Activated gamma-delta T cell (primary cell): ENCODE results near the gene SP5.
"Not testable (repeated sequence)": the region's sequence is repeated elsewhere in the genome, so short reads cannot be mapped to it uniquely, and the experiment has no call there.

Experiments used
- DNase-seq: peaks from one replicate; lab custom pipeline; 2025; lab: John Stamatoyannopoulos, UW
- total RNA-seq, 2 donors: gene quantifications; one replicate each; lab custom pipeline; 2026; lab: John Stamatoyannopoulos, UW

SP5 gene
- total RNA-seq, result 0 to 0.04 reads per million in 2 donors

DNA sequence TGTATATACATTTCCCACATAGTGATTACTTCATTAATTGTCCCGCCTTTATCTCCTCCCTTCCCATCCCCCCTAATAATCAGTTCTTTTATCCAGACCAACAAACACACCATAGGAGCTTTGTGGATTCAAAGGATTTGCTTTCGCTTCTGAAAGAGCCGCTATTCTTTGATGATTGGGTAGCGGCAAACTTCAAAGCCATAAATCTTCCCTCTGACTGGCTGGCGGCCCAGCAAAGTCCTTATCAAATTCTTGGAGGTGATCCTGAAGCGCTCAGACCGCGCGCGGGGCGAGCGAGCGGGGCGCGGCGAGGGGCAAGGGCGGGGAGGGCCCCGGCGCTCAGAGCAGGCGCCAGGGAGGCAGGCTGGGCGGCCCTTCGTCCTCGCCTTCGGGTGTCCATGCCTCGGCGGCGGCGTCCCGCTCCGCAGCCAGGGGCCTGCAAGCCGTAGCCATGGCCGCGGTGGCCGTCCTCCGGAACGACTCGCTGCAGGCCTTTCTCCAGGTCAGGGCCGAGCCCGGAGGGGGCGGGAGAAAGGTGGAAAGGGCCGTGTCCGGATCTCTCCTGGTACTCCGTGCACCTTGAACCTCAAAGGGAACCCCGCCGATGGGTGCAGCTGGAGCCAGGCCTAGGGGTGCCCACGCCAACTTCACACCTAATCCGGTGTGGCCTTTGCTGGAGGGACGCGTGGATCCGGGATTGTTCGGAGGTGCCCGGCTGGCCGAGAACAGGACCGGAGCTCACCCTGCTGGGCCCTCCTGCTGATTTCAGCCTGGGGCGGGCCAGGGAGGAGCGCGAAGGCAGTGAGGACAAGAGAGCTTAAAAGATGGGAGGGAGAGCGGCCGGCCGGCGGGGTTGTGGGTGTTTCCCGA is at the start of gene SP5:
Gene SP5, plus strand, starts transcription at position 276 of the 870 bp plus-strand sequence. Its CDS starts 176 bp downstream, at position 452.
- DNase-seq, result no peak

DNA sequence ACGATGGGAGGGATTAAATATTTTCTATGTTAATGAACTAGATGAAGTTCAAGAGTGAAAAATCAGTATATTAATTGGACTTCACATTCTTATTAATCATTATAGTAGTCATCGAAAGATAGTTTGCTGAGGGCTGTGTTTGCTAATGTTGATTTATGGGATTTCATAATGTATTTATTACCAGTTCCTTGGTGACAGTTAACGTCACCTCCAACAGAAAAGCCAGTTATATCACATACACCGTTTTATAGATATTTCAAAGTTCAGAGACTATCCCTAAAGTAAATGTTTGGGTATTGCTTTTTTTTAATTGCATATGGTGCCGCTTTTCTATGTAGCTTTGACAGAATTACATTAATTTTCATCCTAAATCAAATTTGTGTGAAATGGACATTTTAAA is 49.4 kb upstream of the SP5 start:
- DNase-seq, result no peak

DNA sequence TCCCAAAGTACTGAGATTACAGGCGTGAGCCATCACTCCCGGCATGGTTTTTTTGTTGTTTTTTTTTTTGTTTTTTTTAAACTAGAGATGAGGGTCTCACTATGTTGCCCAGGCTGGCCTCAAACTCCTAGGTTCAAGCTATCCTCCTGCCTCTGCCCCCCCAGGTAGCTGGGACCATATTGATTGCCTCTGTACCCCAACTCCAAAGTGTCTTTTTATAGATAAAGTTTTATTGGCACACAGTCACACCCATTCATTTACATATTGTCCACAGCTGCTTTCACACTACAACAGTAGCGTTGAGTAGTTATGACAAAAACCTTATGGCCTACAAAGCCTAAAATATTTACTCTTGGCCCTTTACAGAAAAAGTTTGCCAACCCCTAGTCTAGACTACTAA is 45.2 kb upstream of the SP5 start:
- no peak for DNase-seq

DNA sequence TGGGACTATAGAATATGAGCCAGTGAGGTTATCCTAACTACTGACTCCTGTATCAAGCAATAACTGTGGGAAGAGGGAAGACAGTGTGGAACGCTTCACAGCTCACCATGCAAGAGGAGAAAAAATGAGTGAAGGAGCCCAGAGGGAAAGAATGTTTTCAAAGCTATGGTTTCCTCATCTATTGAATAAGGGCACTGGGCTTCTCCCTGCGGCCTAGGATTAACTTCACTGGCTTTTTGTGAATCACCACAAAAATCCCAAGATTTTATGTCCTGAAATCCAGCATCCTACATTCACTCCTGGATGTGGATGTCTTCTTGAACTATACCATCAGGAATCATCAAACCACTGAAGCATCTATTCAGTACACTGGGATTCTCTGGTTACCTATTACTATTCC is 44.5 kb upstream of the SP5 start:
- no peak for DNase-seq

DNA sequence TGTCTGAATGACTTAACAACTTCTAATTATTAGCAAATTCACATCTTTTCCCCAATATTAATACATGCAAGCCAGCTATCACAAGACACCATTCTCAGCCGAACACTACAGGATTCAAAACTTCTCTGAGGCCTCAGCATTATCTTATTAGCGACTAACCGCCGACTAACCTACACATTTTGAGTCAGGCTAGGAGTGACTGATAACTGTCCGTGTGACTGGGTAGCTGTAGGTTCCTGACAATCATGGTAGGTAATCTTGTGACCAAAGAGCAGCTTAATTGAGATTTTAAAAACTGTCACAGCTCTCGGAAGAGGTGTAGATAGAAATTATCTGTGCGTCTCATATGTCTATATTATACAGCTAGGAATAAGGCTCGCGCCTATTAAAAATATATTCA is 44.1 kb upstream of the SP5 start:
- no peak for DNase-seq

DNA sequence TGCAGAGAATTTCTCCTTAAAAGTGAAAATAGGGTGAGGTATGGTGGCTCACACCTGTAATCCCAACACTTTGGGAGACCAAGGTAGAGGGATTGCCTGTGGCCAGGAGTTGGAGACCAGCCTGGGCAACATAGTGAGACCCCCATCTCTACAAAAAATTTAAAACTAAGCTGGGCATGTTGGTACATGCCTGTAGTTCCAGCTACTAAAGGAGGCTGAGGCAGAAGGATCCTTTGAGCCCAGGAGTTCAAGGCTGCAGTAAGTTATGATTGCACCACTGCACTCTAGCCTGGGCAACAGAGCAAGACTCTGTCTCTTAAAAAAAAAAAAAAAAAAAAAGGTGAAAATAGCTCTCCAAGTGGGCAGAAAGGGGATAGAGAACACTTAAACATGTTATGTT is 40.9 kb upstream of the SP5 start:
- not testable (repeated sequence) for DNase-seq

DNA sequence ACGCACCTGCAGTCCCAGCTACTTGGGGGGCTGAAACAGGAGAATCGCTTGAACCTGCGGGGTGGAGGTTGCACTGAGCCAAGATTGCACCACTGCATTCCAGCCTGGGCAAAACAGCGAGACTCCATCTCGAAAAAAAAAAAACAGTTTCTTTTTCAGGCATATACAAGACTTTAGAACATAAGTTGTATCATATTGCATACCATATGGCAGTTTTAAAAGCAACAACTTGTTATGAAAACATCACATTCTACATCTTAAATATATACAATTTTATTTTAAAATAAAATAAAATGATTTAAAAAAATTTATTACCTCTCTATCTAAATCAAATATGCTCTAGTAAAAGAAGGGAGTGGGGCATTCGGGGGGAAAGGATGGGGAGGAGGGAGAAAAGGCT is 39.4 kb upstream of the SP5 start:
- DNase-seq, result no peak

DNA sequence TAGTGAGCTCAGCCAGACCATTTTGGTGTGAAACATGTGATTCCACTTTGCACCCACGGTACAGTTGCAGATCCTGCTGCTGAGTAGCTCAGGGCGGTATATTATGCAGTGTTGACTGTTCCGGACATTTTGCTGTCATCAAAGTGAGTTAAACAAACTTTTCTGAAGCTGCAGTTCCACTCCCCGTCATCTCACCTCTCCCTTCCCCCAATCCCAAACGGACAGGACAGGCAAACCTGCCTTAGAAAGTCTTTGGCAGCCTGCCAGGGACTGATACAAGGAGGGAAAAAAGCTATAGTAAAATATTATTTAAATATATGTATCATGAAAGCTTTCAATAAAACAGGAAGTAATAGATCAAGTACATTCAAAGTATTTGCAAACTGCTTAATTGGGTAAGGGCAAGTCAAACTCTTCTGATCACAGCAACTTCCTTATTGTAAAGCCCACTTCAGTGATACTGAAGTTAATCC is 35.5 kb upstream of the SP5 start:
- DNase-seq, result no peak

DNA sequence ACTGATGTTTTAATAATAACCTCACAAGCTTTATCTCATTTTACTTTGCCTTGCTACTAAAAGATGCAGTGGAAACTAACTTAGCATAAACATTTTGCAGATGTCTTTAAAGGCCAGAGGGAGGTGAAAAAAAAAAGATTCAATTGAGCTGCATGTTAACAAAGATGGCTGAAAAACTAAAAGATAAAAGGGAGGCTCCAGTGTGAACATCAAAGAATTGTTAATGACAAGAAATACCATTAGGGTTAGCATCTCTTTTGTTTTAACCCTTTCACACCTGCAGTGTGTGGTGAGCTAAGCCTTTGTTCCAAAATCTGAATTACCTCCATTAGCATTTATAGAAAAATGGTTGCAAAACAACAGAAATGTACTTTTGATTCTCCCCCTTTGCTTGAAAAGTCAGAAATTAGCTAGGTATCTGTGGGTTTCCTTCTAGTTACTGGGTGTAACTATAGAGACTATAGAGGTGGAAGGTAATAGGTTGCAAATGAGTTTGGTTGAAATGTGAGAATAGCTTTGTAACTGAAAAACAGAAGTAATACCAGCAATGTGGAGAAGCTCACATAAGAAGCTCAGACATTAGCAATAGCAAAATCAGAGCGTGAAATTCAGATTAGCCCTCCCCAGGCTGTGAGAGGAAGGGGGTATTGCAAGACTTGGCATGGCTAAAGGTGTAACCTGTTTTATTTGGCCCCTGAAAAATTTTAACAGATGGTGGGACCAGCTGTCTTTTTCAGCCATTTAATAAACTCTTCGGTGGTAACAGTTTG is 34.8 kb upstream of the SP5 start:
- no peak for DNase-seq

DNA sequence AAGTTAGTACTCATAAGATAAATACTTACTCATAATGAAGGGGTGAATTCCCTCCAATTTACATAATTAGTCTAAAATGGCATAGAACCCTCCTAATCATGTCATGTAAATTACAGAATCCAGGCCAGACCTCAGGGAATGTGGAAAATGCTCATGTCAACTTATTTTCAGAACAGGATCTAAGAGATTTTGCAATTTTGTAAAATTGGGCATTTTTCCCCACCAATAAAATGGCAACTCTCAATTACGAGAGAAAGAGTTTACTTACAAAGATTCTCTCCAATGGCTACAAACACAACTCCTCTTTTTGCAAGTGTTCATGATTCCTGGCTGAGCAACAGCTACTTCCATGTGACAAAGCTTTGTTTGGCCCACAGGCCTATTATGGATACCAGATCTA is 33.8 kb upstream of the SP5 start:
- DNase-seq, result no peak

DNA sequence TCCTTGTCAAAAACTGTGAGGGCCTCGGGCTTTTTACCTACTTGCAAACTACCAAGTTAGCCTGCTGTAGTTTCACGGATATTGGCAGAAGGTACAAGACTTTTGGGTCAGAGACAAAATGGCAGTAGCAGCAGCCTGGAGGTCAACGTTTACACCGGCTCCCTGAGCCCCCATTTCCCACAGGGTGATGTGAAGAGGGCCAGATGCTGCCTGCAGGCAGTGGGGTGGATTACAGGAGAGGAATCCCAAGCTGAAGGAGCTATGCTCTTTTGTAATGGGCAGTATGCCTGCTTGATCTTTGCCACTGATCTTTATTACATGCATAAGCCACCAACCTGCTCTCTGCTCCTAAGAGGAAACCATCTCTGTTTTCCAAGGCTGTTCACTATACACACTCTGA is 29.5 kb upstream of the SP5 start:
- no peak for DNase-seq

DNA sequence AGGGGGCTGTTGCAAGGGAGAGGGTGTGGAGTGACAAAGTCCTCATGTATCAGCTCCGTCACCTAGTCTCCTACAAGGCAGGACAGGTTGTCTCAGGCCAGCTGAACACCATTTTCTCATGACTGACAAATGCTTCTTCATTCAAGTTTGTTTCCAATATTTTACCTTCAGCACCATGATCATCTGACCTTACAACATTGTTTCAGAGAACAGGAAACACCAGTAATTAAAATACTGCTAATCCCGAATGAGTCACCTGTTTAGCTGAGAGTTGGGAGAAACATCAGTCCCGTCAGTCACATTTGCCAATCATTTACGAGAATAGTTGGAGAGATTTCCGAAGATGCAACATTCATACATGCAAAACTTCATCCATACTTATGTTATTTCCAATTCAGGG is 25.7 kb upstream of the SP5 start:
- no peak for DNase-seq

DNA sequence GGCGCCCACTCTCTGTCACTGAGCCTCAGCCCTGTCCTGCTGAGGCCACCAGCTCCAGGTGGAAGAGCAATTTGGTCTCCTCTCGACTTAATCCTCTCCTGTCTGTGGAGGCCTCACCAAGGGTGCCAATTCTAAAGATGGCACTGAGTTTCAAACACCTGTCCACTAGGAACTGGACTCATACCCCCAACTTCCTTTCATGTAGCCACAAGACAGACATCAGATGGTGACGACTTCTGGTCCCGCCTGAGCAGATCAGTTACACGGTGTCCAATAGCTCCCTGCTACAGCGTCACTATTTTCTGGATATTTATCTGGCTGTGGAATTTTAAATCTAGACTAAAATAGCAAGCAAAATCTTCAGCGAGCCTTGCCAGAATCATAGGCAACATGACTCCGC is 24.5 kb upstream of the SP5 start:
- DNase-seq, result no peak

DNA sequence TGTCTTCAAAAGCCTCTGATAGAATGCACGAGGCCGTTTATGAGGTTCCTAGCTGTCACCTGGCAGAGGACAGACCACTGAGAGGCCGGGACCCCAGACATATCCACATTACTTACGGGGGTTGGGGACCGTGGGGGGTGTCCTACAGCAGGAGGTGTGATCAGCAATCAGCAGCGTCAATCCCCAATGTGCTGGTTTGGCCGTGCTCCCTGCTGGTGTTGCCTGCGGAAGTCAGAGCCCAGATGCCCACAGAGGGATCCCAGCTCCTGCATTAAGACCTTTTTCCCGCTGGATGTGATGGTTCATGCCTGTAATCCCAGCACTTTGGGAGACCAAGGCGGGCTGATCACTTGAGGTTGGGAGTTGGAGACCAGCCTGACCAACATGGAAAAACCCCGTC is 20.8 kb upstream of the SP5 start:
- no peak for DNase-seq

DNA sequence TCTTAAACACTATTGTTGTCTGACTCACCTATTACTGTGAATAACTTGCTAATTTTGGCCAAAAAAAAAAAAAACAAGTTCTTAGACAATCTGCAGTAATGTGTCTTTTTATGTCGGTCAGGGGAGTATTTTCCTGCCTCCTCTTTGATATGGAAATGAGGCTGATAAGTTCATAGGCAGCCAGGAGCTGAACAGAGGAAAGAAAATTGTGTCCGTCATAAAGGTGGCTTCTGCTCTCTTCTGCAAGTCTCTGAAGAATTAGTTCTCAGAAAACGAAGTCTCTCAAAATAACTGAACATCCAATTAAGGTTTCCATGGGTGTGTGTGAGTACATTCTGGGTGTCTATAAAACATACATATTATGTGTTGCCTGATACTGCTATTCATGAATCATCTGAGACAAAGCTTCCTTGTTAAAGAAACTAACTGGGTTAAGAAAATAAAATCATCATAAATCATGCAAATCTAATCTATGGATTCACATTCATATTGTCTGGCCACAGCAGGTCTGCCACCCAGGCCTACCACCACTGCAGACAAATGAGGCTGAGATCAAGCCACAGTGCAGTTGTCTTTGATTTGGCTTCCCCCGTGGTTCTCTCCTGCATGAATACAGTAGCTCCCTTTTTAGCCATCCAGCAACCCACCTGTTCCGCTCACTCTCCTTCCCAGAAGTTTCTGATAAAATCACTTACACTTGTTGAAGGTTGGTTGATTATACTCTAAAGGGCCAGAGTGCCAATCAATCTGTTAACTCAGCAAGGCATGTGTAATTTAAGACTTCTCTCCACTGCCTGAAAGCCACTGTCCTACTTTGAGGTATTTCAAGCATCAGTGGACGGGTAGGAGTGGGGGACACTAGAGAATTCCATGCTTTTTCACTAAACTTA is 19.4 kb upstream of the SP5 start:
- DNase-seq, result no peak

DNA sequence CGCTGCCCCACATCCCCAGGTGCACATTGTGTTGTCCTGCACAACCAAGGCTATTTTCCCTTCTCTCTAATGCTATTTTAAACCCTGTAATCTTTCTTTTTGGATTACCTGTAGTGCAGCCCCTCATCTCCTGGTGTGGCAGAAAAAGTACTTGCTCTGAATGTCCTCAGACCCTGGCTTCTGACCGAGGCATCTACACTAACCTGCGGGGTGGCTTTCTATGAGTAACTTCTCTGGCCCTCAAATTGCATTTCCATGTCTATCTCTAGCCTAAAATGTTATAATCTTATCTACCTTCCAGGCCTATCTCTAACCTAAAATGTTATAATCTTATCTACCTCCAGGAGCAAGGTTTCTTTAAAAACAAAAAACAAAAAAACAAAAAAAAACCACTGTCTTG is 18.2 kb upstream of the SP5 start:
- no peak for DNase-seq

DNA sequence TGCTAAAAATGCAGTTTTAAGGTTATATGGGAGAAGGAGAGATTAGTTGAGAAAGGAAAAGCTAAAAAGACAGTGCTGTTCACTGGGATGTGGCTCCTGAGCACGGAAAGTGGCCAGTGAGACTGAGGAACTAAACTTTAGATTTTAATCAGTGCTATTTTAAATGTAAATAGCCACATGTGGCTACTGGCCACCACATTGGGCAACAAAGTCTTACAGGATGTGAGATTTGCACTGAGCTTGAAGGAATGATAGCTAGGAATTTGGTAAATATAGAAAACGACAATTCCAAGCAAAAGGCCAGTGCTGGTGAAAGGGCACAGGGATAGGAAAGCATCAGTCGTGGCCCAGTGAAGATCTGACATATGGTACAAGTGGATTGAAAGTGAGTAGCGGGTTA is 14.1 kb upstream of the SP5 start:
- DNase-seq, result no peak

DNA sequence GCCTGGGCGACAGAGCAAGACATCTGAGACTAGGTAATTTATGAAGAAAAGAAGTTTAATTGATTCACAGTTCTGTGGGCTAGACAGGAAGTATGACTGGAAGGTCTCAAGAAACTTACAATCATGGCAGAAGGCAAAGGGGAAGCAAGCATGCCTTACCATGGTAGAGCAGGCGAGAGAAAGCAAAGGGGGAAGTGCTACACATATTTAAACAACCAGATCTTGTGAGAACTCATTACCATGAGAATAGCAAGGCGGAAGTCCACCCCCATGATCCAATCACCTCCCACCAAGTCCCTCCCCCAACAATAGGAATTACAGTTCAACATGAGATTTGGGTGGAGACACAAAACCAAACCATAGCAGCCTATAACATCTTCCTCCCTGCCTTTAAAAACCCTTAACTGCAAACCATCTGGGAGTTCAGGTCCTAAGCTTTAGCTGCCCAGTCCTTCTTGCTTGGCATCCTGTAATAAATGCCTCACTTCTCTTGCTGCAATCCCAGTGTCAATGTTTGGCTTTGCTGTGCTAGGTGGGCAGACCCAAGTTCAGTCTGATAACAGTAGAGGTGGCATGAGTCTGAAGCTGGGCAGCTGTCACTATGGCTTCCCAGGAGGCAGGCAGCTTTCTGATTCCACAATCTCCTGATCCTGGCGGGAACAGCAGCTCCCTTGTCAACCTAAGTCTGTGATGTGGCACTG is 11.2 kb upstream of the SP5 start:
- no peak for DNase-seq

DNA sequence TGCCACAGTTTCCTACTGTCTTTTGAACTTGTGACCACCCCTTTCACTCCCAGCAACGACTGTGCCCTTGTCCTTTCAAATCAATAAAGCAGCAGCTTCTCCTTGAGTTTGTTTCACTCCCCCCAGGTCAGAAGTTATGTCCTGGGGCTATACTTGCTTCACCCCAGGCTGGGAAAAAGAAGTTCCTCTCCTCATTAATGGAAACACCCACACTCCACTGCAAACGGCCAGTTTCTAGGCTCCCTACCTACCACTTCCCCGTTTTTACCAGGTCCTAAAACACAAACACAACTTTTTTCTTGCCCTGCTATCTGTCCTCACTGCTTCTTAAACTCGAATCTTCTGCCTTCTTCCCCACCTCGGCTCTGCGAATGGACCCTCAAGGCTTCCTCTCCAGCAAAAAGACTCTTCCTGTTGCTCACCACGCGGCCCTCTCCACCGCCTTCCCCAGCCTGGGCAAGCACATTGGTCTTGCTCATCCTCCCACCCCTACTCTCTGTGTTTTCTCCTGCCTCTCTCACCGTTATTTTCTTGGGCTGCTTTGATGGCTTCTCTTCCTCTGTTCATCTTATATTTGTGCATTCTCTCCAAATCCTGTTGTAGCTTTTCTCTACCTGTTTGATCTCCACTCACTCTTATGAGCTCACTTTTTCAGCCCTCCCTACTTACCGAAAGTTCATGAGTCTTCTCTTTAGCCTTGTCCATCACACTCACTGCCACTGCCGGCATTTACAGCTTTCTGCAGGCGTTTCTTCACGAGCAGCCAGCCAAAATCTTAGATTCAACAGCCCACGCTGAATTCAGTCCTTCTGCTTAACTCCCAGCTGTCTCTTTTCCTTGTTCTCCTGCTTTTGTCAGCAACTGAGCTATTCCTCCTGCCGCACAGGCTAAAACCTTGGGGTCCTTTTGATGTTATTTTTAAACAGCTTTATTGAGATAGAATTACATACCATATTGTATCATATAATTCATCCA is 7.0 kb upstream of the SP5 start:
- no peak for DNase-seq

DNA sequence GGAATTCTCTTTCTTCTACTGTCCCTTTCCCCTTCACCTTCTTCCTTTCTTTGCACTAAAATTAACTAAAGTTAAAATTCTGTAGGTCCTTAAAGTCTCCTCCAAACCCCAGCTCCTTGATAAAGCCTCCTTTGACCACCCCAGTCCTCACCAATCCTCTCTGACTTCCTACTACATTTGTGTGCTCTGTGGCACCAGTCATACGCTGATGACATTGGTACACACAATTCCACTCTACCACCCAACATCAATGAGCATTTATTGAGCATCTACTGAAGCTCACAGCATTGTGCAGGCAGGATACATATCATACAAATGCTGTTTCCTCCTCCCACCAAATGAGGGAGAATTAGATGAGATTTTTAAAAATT is 4.5 kb upstream of the SP5 start:
- DNase-seq, result no peak
